Natural killer cell (primary cell): ENCODE data around the gene UBXN2A. TPM values are rescaled to one million over a fixed set of nuclear protein-coding genes. Genes with fewer than 3 reads are reported as not detected.

Experiments used
- ATAC-seq, 3 donors: fragments of 150-1000 bp in 2 of 3; fragments of 200-7000 bp in 1 of 3; cut with Tn5 transposase; 1 replicate in 1 of 3; 2 replicates in 2 of 3; pipeline ENCODE4 v1.10.0; 2021; ENCODE audit warnings: mild to moderate bottlenecking in 2 of 3, moderate library complexity in 2 of 3
- DNase-seq, 2 donors: peaks; one replicate each; pipeline versions ENCODE4 v3.0.0 to v3.0.0-alpha.2; 2013 to 2021; ENCODE audit warnings: mixed read lengths in 1 of 2
- H3K27ac ChIP-seq: one replicate; pipeline ENCODE4 v1.5.1; 2013; ENCODE audit warnings: mild to moderate bottlenecking, low read length
- H3K27me3 ChIP-seq: one replicate; pipeline ENCODE4 v1.6.1; 2013; ENCODE audit warnings: low read length; ENCODE audit not compliant: control insufficient read depth, insufficient read depth
- H3K36me3 ChIP-seq: one replicate; pipeline ENCODE4 v1.6.1; 2013; ENCODE audit warnings: low read length; ENCODE audit not compliant: control insufficient read depth, insufficient read depth
- H3K4me1 ChIP-seq: one replicate; pipeline ENCODE4 v1.6.1; 2013; ENCODE audit warnings: low read length; ENCODE audit not compliant: control insufficient read depth, insufficient read depth
- H3K4me3 ChIP-seq: one replicate; pipeline ENCODE4 v1.5.1; 2013; ENCODE audit warnings: low read length
- H3K9me3 ChIP-seq: one replicate; pipeline ENCODE4 v1.6.1; 2013; ENCODE audit warnings: low read length; ENCODE audit not compliant: control insufficient read depth, insufficient read depth
- H3K27ac Mint-ChIP-seq, 2 donors: one replicate each; pipeline ENCODE4 v1.8.0; 2022; ENCODE audit warnings: mild to moderate bottlenecking in 2 of 2, mixed read lengths in 2 of 2, moderate library complexity in 1 of 2
- H3K27me3 Mint-ChIP-seq, 2 donors: one replicate each; pipeline ENCODE4 v1.8.0; 2022; ENCODE audit warnings: low read depth in 2 of 2, mixed read lengths in 2 of 2
- H3K36me3 Mint-ChIP-seq: one replicate; pipeline ENCODE4 v1.8.0; 2022; ENCODE audit warnings: mixed read lengths
- H3K4me1 Mint-ChIP-seq, 2 donors: one replicate each; pipeline ENCODE4 v1.8.0; 2022; ENCODE audit warnings: mixed read lengths in 2 of 2
- H3K4me3 Mint-ChIP-seq: one replicate; pipeline ENCODE4 v1.8.0; 2022; ENCODE audit warnings: mild to moderate bottlenecking, moderate library complexity, mixed read lengths
- H3K9me3 Mint-ChIP-seq, 2 donors: one replicate each; pipeline ENCODE4 v1.8.0; 2022; ENCODE audit warnings: mixed read lengths in 2 of 2
- CTCF ChIP-seq: fragments of 200-600 bp; IDR thresholded peaks from one replicate; pipeline ENCODE4 v1.8.0; 2022; ENCODE audit warnings: antibody characterized with exemption
- WGBS: methylation state at CpG from one replicate; pipeline ENCODE4 v1.1.7; 2013; ENCODE audit warnings: missing lambda C conversion rate; ENCODE audit not compliant: insufficient coverage; 5-methylcytosine and 5-hydroxymethylcytosine counted together
- intact Hi-C: fragments of 100-400 bp; cut with micrococcal nuclease; formaldehyde crosslinking; loops from one replicate; pipeline ENCODE4 v1.14.2; 2022
- total RNA-seq, 4 donors: library from RNA; stranded (reverse); fragments of 120-200 nt in 1 of 4; gene quantifications; one replicate each; pipeline versions ENCODE4 v1.2.3 to v1.2.4, GENCODE V29; 2013 to 2022

UBXN2A gene
- total RNA-seq, 3 donors from 2014 or later (not counting 1 experiment from before 2014, with no cell fraction given) = 14.7 to 18.0 (median 16.2) TPM

GRCh38 chr2:24052951-24053350 is 112.7 kb downstream of the UBXN2A start:
- H3K36me3 Mint-ChIP-seq = no peaks in the 10 kb centered on the region
- Histone ChIP-seq H3K4me3 (no peak overlapping the region), H3K4me1 (peaks cover 14% of the 10 kb centered on the region), H3K9me3 (no peaks in the 10 kb centered on the region), H3K27ac (no peak overlapping the region), H3K27me3 (no peaks in the 10 kb centered on the region), H3K36me3 (no peaks in the 10 kb centered on the region)
- intact Hi-C loops = no loop called here
- no peak for DNase-seq
- no peaks in the 10 kb centered on the region for H3K9me3 Mint-ChIP-seq
- no peak for ATAC-seq
- H3K27me3 Mint-ChIP-seq = no peaks in the 10 kb centered on the region
- H3K4me1 Mint-ChIP-seq = peaks cover under 1 to 5% of the 10 kb centered on the region in 2 donors
- no peak for TF ChIP-seq CTCF
- no peak overlapping the region for H3K27ac Mint-ChIP-seq
- no peak overlapping the region for H3K4me3 Mint-ChIP-seq
- no CpG with 5 or more reads among the region's 1 CpG for WGBS

Other genes with a start within 250 kb of the UBXN2A start
- gene ATAD2B, start 13.3 kb upstream of the UBXN2A start, total RNA-seq = 10 to 100 TPM; 71.5 to 85.7 (median 84.0) TPM
- 1 to 10 TPM in 1 of 3 donors, under 1 TPM in 1, not detected in 1; 0.93 to 1.1 TPM for gene MFSD2B, start 69.6 kb downstream of the UBXN2A start, total RNA-seq
- 10 to 100 TPM in 2 of 3 donors, 1 to 10 TPM in 1; 2.4 to 11.8 (median 11.2) TPM for gene WDCP, start 106.9 kb downstream of the UBXN2A start, total RNA-seq
- gene FKBP1B, start 109.3 kb downstream of the UBXN2A start, total RNA-seq = 1 to 10 TPM; 1.5 to 3.4 (median 3.3) TPM
- gene SF3B6, start 135.9 kb downstream of the UBXN2A start, total RNA-seq = 10 to 100 TPM; 57.2 to 65.1 (median 57.4) TPM
- gene TP53I3, start 144.4 kb downstream of the UBXN2A start, total RNA-seq = 1 to 10 TPM; 1.6 to 2.6 (median 2.0) TPM
- gene PFN4, start 182.9 kb downstream of the UBXN2A start, total RNA-seq = not detected
- gene FAM228B, start 183.0 kb downstream of the UBXN2A start, total RNA-seq = 10 to 100 TPM; 31.4 to 35.9 (median 31.5) TPM
- under 1 TPM in 2 of 3 donors, not detected in 1; 0.34 to 0.82 TPM for gene FAM228A, start 234.6 kb downstream of the UBXN2A start, total RNA-seq